Neuron (in vitro differentiated cells): ENCODE data around the gene C4B.
"Not testable (repeated sequence)": the region's sequence is repeated elsewhere in the genome, so short reads cannot be mapped to it uniquely, and the experiment has no call there.

Source experiments
- H2AFZ ChIP-seq: one replicate; pipeline ENCODE4 v1.6.1; 2013; ENCODE audit warnings: low read depth, mild to moderate bottlenecking, inconsistent platforms, low read length, moderate library complexity
- H3K27me3 ChIP-seq: one replicate; pipeline ENCODE4 v1.6.1; 2013; ENCODE audit warnings: low read length; ENCODE audit not compliant: insufficient read depth
- H3K36me3 ChIP-seq: one replicate; pipeline ENCODE4 v1.6.1; 2013; ENCODE audit warnings: low read length; ENCODE audit not compliant: insufficient read depth
- H3K4me1 ChIP-seq: one replicate; pipeline ENCODE4 v1.6.1; 2013; ENCODE audit warnings: low read length; ENCODE audit not compliant: insufficient read depth
- H3K4me3 ChIP-seq: 2 replicates; pipeline ENCODE4 v1.5.1; 2013; ENCODE audit warnings: mild to moderate bottlenecking, low read length, moderate library complexity
- H3K9me3 ChIP-seq: one replicate; pipeline ENCODE4 v1.6.1; 2013; ENCODE audit warnings: low read length

Gene C4B

DNA sequence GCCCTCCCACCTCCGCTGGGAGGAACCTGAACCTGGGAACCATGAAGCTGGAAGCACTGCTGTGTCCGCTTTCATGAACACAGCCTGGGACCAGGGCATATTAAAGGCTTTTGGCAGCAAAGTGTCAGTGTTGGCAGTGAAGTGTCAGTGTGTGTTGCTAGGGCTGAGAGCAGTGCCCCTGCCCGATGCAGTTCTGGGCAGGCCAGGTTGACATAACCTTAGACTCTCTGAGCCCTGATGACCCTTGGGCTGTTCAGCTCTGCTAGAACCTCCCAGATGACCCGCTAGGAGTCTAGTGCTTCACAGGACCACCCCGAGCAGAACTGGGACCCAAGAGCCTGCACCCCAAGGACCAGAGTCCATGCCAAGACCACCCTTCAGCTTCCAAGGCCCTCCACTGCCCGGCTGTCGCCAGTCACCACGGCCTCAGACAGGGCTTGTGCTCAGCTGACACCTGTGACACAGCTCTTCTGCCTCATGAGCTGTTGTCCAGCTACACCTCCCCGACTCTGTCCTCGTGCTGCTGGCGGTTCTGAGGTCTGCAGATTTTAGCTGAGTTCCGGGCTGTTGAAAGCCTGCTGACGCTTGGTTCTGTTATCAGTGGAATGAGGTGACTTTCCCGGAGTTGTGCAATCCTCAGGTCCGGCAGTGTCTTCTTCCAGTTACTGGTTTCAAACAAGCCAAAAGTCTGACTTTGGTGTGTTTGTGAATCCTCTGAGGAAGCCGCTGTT is 20.9 kb downstream of the C4B start:
- H2AFZ ChIP-seq, H3K9me3 ChIP-seq, H3K4me3 ChIP-seq, H3K27me3 ChIP-seq, H3K36me3 ChIP-seq, H3K4me1 ChIP-seq: not testable (repeated sequence)

DNA sequence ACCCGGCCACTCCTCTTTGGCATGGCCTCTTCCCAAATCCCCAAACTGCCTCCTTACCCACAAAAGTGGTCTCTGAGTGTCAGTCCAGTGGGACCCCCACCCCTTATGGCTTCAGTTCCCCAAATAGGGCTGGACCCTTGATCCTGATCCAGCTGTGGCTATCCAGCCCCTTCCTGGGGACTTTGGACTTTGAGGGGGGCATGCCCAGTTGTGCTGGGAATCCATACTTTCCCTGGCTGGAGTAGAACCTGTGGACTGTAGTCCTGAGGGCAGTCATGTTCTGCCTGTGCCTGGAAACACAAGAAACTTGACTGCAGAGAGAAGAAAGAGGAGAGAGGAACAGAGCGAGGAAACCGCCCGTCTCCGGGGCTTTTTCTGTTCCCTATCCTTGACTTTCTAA is 22.5 kb downstream of the C4B start:
- not testable (repeated sequence) for H3K9me3 ChIP-seq, H3K36me3 ChIP-seq, H2AFZ ChIP-seq, H3K27me3 ChIP-seq, H3K4me3 ChIP-seq, H3K4me1 ChIP-seq

- H3K27me3 ChIP-seq, H3K9me3 ChIP-seq, H3K36me3 ChIP-seq, H2AFZ ChIP-seq, H3K4me1 ChIP-seq, H3K4me3 ChIP-seq: not testable (repeated sequence)
These were observed 23.3 kb downstream of the C4B start, which contains the start of gene CYP21A2 for GRCh38 chr6:32037598-32038524. Gene CYP21A2 (plus strand): TSS chr6:32038415. CDS start chr6:32038423, 8 bp downstream.

GRCh38 chr6:32038878-32039277 is 24.3 kb downstream of the C4B start:
- not testable (repeated sequence) for H3K36me3 ChIP-seq, H3K4me3 ChIP-seq, H3K4me1 ChIP-seq, H2AFZ ChIP-seq, H3K9me3 ChIP-seq, H3K27me3 ChIP-seq

- not testable (repeated sequence) for H3K9me3 ChIP-seq, H3K4me1 ChIP-seq, H3K27me3 ChIP-seq, H3K36me3 ChIP-seq, H3K4me3 ChIP-seq, H2AFZ ChIP-seq
These were observed 25.0 kb downstream of the C4B start for GRCh38 chr6:32039321-32040274.

DNA sequence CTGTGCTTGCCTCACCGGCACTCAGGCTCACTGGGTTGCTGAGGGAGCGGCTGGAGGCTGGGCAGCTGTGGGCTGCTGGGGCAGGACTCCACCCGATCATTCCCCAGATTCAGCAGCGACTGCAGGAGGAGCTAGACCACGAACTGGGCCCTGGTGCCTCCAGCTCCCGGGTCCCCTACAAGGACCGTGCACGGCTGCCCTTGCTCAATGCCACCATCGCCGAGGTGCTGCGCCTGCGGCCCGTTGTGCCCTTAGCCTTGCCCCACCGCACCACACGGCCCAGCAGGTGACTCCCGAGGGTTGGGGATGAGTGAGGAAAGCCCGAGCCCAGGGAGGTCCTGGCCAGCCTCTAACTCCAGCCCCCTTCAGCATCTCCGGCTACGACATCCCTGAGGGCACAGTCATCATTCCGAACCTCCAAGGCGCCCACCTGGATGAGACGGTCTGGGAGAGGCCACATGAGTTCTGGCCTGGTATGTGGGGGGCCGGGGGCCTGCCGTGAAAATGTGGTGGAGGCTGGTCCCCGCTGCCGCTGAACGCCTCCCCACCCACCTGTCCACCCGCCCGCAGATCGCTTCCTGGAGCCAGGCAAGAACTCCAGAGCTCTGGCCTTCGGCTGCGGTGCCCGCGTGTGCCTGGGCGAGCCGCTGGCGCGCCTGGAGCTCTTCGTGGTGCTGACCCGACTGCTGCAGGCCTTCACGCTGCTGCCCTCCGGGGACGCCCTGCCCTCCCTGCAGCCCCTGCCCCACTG is 25.9 kb downstream of the C4B start:
- H2AFZ ChIP-seq, H3K9me3 ChIP-seq, H3K27me3 ChIP-seq, H3K4me1 ChIP-seq, H3K4me3 ChIP-seq, H3K36me3 ChIP-seq: not testable (repeated sequence)

DNA sequence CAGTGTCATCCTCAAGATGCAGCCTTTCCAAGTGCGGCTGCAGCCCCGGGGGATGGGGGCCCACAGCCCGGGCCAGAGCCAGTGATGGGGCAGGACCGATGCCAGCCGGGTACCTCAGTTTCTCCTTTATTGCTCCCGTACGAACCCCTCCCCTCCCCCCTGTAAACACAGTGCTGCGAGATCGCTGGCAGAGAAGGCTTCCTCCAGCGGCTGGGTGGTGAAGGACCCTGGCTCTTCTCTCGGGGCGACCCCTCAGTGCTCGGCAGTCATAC is 26.4 kb downstream of the C4B start:
- H3K9me3 ChIP-seq, H3K4me3 ChIP-seq, H3K27me3 ChIP-seq, H2AFZ ChIP-seq, H3K36me3 ChIP-seq, H3K4me1 ChIP-seq: not testable (repeated sequence)

GRCh38 chr6:32041385-32041784 is 26.8 kb downstream of the C4B start:
- H3K9me3 ChIP-seq, H3K4me3 ChIP-seq, H3K4me1 ChIP-seq, H3K27me3 ChIP-seq, H2AFZ ChIP-seq, H3K36me3 ChIP-seq: not testable (repeated sequence)

- H2AFZ ChIP-seq: not testable (repeated sequence)
These were observed 27.7 kb downstream of the C4B start for GRCh38 chr6:32042276-32042675.

DNA sequence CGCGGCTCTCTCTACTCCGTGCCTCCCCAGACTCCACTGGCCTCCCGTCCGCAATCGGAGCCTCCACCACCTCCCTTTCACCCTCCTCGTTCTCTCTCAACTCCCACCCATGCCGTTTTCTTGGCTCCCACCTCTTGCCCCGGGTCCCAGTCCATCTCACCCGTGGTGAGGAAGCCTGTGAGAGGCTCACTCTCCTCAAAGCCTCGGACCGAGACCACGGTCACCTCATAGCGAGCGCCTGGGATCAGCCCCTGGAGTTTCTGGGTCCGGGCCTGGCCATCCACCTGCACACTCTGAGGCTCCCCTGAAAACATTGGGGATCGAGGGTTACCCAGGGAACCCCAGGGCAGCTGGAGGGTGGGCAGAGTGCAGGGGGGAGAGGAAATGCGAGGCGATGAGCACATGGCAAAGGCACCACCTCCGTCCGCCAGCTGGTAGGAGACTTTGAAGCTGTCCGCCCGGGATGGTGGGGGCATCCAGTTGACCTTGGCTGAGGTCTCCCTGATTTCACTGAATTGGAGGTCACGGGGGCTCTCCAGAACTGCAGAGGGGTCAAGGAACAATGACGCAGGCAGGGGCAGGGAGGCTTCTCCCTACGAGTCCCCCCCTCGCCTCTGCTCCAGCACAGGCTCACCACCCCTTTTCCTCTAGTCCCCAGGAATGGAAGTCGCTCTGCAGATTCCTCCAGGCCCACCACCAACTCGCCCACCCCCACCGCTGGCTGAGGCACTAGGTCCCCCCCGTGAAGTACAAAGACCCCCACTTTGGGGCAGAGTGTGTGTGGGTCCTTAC is 29.2 kb downstream of the C4B start:
- not testable (repeated sequence) for H2AFZ ChIP-seq, H3K4me3 ChIP-seq, H3K36me3 ChIP-seq, H3K9me3 ChIP-seq, H3K27me3 ChIP-seq
- H3K4me1 ChIP-seq: peaks cover 17% of the 10 kb centered on the region

More at GRCh38 chr6:32042276-32042675, 27.7 kb downstream of the C4B start:
- H3K9me3 ChIP-seq, H3K4me3 ChIP-seq, H3K27me3 ChIP-seq, H3K36me3 ChIP-seq: not testable (repeated sequence)
- peaks cover 15% of the 10 kb centered on the region for H3K4me1 ChIP-seq

- not testable (repeated sequence) for H3K4me3 ChIP-seq
These were observed 30.3 kb downstream of the C4B start for GRCh38 chr6:32044916-32045315.

GRCh38 chr6:32045811-32046449 is 31.3 kb downstream of the C4B start:
- Histone ChIP-seq H3K4me1 (peaks cover 17% of the 10 kb centered on the region), H3K36me3 (no peaks in the 10 kb centered on the region), H2AFZ (no peak overlapping the region), H3K9me3 (no peaks in the 10 kb centered on the region), H3K27me3 (no peaks in the 10 kb centered on the region), H3K4me3 (no peak overlapping the region)

More at GRCh38 chr6:32044916-32045315, 30.3 kb downstream of the C4B start:
- H3K36me3 ChIP-seq, H3K27me3 ChIP-seq, H3K9me3 ChIP-seq, H2AFZ ChIP-seq: not testable (repeated sequence)
- peaks cover 17% of the 10 kb centered on the region for H3K4me1 ChIP-seq
